PC-3 (cell line): Measurements from ENCODE around the gene RAB33A.

ENCODE experiments used
- EZH2 ChIP-seq: fragments of 300-600 bp; sonication (generic); IDR thresholded peaks from one replicate; pipeline ENCODE4 v1.6.1; 2017; ENCODE audit warnings: antibody characterized with exemption, mild to moderate bottlenecking, low read length; ENCODE audit not compliant: unreplicated experiment
- EZH2phosphoT487 ChIP-seq: fragments of 300-600 bp; sonication (generic); IDR thresholded peaks from 2 replicates; pipeline ENCODE4 v1.6.1; 2018; ENCODE audit warnings: mild to moderate bottlenecking, antibody characterized with exemption, low read length, borderline replicate concordance
- TF ChIP-seq, protein P1 (sequence below): fragments of 300-600 bp; sonication (generic); conservative IDR thresholded peaks from 2 replicates; pipeline ENCODE4 v1.5.1; 2017; ENCODE audit warnings: antibody characterized with exemption, low read depth, mild to moderate bottlenecking, low read length

GRCh38 chrX:130184857-130185256, 13.1 kb downstream of the RAB33A start:
- TF ChIP-seq, protein P1, sequence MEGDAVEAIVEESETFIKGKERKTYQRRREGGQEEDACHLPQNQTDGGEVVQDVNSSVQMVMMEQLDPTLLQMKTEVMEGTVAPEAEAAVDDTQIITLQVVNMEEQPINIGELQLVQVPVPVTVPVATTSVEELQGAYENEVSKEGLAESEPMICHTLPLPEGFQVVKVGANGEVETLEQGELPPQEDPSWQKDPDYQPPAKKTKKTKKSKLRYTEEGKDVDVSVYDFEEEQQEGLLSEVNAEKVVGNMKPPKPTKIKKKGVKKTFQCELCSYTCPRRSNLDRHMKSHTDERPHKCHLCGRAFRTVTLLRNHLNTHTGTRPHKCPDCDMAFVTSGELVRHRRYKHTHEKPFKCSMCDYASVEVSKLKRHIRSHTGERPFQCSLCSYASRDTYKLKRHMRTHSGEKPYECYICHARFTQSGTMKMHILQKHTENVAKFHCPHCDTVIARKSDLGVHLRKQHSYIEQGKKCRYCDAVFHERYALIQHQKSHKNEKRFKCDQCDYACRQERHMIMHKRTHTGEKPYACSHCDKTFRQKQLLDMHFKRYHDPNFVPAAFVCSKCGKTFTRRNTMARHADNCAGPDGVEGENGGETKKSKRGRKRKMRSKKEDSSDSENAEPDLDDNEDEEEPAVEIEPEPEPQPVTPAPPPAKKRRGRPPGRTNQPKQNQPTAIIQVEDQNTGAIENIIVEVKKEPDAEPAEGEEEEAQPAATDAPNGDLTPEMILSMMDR: no peak
- TF ChIP-seq EZH2 (no peak), EZH2phosphoT487 (no peak)
